HepG2 (cell line): ENCODE measurements around the gene UTP4. TPM values are rescaled to one million over a fixed set of nuclear protein-coding genes. Genes with fewer than 3 reads are reported as not detected.

Experiments
- AGO1 ChIP-seq: fragments of 200-400 bp; formaldehyde crosslinking; IDR thresholded peaks from 2 replicates; pipeline ENCODE4 v1.6.1; 2017; ENCODE audit warnings: mild to moderate bottlenecking, low read depth, low read length, moderate library complexity; ENCODE audit not compliant: poor library complexity, severe bottlenecking
- BCL3 ChIP-seq: sonication (generic); formaldehyde crosslinking; IDR thresholded peaks from 2 replicates; pipeline ENCODE4 v1.5.1; 2020; ENCODE audit warnings: mild to moderate bottlenecking, missing genetic modification reagents, moderate library complexity
- BCLAF1 ChIP-seq: fragments of 450-650 bp; IDR thresholded peaks from 2 replicates; pipeline ENCODE4 v1.6.1; 2017; ENCODE audit warnings: mild to moderate bottlenecking
- HDAC6 ChIP-seq: fragments of 200-600 bp; sonication (generic); IDR thresholded peaks from 2 replicates; pipeline ENCODE4 v1.7.0; 2017; ENCODE audit warnings: mild to moderate bottlenecking, antibody characterized with exemption, low read length, low read depth
- HNF1A ChIP-seq, 2 experiments: sonication (generic) in 1 of 2; formaldehyde crosslinking in 1 of 2; IDR thresholded peaks; 2 replicates each; pipeline versions ENCODE4 v1.4.0 to v1.6.1; 2016 to 2020; ENCODE audit warnings: borderline replicate concordance in 1 of 2, low read depth in 1 of 2, mild to moderate bottlenecking in 1 of 2, missing genetic modification reagents in 1 of 2
- HNF4A ChIP-seq: sonication (generic); formaldehyde crosslinking; IDR thresholded peaks from 2 replicates; pipeline ENCODE4 v1.4.0; 2020; ENCODE audit warnings: missing genetic modification reagents
- HOXA3 ChIP-seq: sonication (generic); formaldehyde crosslinking; IDR thresholded peaks from 2 replicates; pipeline ENCODE4 v1.5.0; 2020; ENCODE audit warnings: missing genetic modification reagents
- KDM2A ChIP-seq: sonication (generic); formaldehyde crosslinking; IDR thresholded peaks from 2 replicates; pipeline ENCODE4 v1.4.0; 2020; ENCODE audit warnings: low read depth, missing genetic modification reagents, borderline replicate concordance
- MEIS2 ChIP-seq: sonication (generic); formaldehyde crosslinking; IDR thresholded peaks from 2 replicates; pipeline ENCODE4 v1.9.0; 2021; ENCODE audit warnings: mild to moderate bottlenecking, missing genetic modification reagents
- NFE2L1 ChIP-seq: sonication (generic); formaldehyde crosslinking; IDR thresholded peaks from 2 replicates; pipeline ENCODE4 v1.4.0; 2020; ENCODE audit warnings: missing genetic modification reagents, mild to moderate bottlenecking, borderline replicate concordance
- PATZ1 ChIP-seq: sonication (generic); formaldehyde crosslinking; IDR thresholded peaks from 2 replicates; pipeline ENCODE4 v1.4.0; 2020; ENCODE audit warnings: missing genetic modification reagents
- PRPF4 ChIP-seq: fragments of 200-400 bp; formaldehyde crosslinking; IDR thresholded peaks from 2 replicates; pipeline ENCODE4 v1.6.1; 2016; ENCODE audit warnings: low read length, low read depth; ENCODE audit not compliant: poor library complexity, severe bottlenecking
- SIX1 ChIP-seq: sonication (generic); formaldehyde crosslinking; IDR thresholded peaks from 2 replicates; pipeline ENCODE4 v1.4.0; 2020; ENCODE audit warnings: missing genetic modification reagents, borderline replicate concordance
- THAP11 ChIP-seq: IDR thresholded peaks from 2 replicates; pipeline ENCODE4 v1.6.1; 2016; ENCODE audit warnings: missing biosample characterization, missing genetic modification reagents
- ZNF138 ChIP-seq: sonication (generic); formaldehyde crosslinking; IDR thresholded peaks from 2 replicates; pipeline ENCODE4 v1.5.0; 2020; ENCODE audit warnings: mild to moderate bottlenecking, low read depth, missing genetic modification reagents
- polyA plus RNA-seq, 8 experiments: library from polyadenylated mRNA; depleted of rRNA in 3 of 8; stranded (reverse) in 7 of 8; unstranded in 1 of 8; fragments of >200 nt; fragmentation: Illumina TruSeq in 4 of 8; extraction: Trizol in 4 of 8; gene quantifications; 2 replicates each; pipeline versions ENCODE4 v1.2.1 to v1.2.3, GENCODE V29; 2011 to 2016; ENCODE audit warnings: low read depth in 4 of 8, missing spikeins in 1 of 8, mixed read lengths in 1 of 8; ENCODE audit not compliant: insufficient read depth in 1 of 8
- total RNA-seq, 5 experiments: library from RNA; depleted of rRNA; stranded (reverse); fragments of >200 nt; fragmentation: Illumina TruSeq; extraction: Trizol; gene quantifications; 2 replicates each; pipeline ENCODE4 v1.2.3, GENCODE V29; 2016; ENCODE audit warnings: low read depth in 1 of 5

UTP4 gene
- total and polyA plus RNA-seq, 2 of the 13 experiments (the other 11 are each of a cell fraction or from before 2014, with no cell fraction given) = 30.0 to 85.8 TPM

GRCh38 chr16:69186642-69187445 is 54.4 kb downstream of the UTP4 start, which contains the start of gene SNTB2 (continued):
- TF ChIP-seq SIX1 (CRISPR knock-in tag) = no peak
- TF ChIP-seq PATZ1 = peak; percentile 75; the same call in 1 of the 2 replicates
- peak; percentile 69 for TF ChIP-seq MEIS2 (CRISPR knock-in tag)
- no peak for TF ChIP-seq HNF1A (IDR thresholded peaks at IDR 0.05; ENCODE audit: low read depth)
- TF ChIP-seq HNF1A (CRISPR knock-in tag; IDR thresholded peaks at IDR 0.05; ENCODE audit: borderline replicate concordance) = peak; percentile 40
- TF ChIP-seq BCL3 (CRISPR knock-in tag) = peak; percentile 58
- no peak for TF ChIP-seq HDAC6
- peak; percentile 66 for TF ChIP-seq KDM2A (CRISPR knock-in tag)
- peak; percentile 68 for TF ChIP-seq AGO1
- peak; percentile 46; the same call in 1 of the 2 replicates for TF ChIP-seq HOXA3 (CRISPR knock-in tag)
- TF ChIP-seq ZNF138 (CRISPR knock-in tag) = no peak
- TF ChIP-seq PRPF4 = no peak
- TF ChIP-seq NFE2L1 (CRISPR knock-in tag) = peak; percentile 90; the same call in 1 of the 2 replicates
- TF ChIP-seq HNF4A = no peak
- TF ChIP-seq THAP11 (CRISPR knock-in tag) = peak; percentile 59; the same call in 1 of the 2 replicates
- TF ChIP-seq BCLAF1 = no peak
